Left ventricle myocardium inferior (tissue), 1 donor: ENCODE data around the gene MLLT6. TPM values are rescaled to one million over a fixed set of nuclear protein-coding genes. Genes with fewer than 3 reads are reported as not detected.

Experiments
- DNase-seq: peaks from one replicate; pipeline ENCODE4 v3.0.0-alpha.2; 2020
- H3K27ac ChIP-seq: fragments of 200-600 bp; replicated peaks from 2 replicates; pipeline ENCODE4 v1.8.0; 2021
- H3K27me3 ChIP-seq: fragments of 200-600 bp; 2 replicates; pipeline ENCODE4 v1.8.0; 2021; ENCODE audit warnings: low read depth
- H3K36me3 ChIP-seq: fragments of 200-600 bp; 2 replicates; pipeline ENCODE4 v1.8.0; 2021
- H3K4me1 ChIP-seq: fragments of 200-600 bp; 2 replicates; pipeline ENCODE4 v1.8.0; 2021
- H3K4me3 ChIP-seq: fragments of 200-600 bp; 2 replicates; pipeline ENCODE4 v1.8.0; 2021; ENCODE audit warnings: mild to moderate bottlenecking, moderate library complexity
- H3K9me3 ChIP-seq: fragments of 200-600 bp; replicated peaks from 2 replicates; pipeline ENCODE4 v1.8.0; 2021
- intact Hi-C: fragments of 100-400 bp; cut with micrococcal nuclease; formaldehyde crosslinking; loops from one replicate; pipeline ENCODE4 v1.11.0; 2022
- total RNA-seq: library from RNA; stranded (reverse); fragmentation: NEBNext Ultra II Directional; extraction: Animal tissue kit (Norgen Biotek cat#: 25700); gene quantifications from one replicate; pipeline ENCODE4 v1.2.1, GENCODE V29; 2021
- TF ChIP-seq, protein P1 (sequence below): fragments of 200-600 bp; IDR thresholded peaks from 2 replicates; pipeline ENCODE4 v1.8.0; 2021; ENCODE audit warnings: antibody characterized with exemption, mild to moderate bottlenecking, borderline replicate concordance
- donor health status: DM: no; HTN: yes; CAD: no; lungs with severe emphysema.

The MLLT6 gene
- total RNA-seq, 1 donor from 2014 or later: 74.1 TPM

DNA sequence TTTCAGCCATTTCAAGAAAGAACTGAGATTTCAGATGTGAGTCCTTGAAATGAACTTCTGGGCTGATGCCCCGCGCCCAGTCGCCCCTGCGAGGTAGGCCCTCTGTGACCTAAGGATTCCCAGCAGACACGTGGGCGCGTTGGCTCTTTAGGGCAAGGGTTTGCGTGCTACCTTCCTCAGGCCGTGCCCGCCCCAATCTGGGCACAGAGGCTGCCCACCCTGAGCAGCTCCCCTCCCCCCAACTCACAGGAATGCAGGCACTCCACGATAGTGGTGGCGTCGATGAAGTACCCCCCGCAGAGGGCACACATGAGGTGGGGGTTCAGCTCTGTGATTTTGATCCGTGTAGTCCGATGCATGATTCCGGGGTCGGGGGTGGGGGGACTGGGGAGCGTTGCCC is 35.0 kb downstream of the MLLT6 start:
- intact Hi-C loops: no loop called here
- Histone ChIP-seq H3K27ac (no peak overlapping the region), H3K27me3 (no peaks in the 10 kb centered on the region), H3K4me1 (peaks cover 63% of the 10 kb centered on the region), H3K4me3 (no peak overlapping the region), H3K36me3 (peaks cover 45% of the 10 kb centered on the region), H3K9me3 (no peaks in the 10 kb centered on the region)
- TF ChIP-seq, protein P1, sequence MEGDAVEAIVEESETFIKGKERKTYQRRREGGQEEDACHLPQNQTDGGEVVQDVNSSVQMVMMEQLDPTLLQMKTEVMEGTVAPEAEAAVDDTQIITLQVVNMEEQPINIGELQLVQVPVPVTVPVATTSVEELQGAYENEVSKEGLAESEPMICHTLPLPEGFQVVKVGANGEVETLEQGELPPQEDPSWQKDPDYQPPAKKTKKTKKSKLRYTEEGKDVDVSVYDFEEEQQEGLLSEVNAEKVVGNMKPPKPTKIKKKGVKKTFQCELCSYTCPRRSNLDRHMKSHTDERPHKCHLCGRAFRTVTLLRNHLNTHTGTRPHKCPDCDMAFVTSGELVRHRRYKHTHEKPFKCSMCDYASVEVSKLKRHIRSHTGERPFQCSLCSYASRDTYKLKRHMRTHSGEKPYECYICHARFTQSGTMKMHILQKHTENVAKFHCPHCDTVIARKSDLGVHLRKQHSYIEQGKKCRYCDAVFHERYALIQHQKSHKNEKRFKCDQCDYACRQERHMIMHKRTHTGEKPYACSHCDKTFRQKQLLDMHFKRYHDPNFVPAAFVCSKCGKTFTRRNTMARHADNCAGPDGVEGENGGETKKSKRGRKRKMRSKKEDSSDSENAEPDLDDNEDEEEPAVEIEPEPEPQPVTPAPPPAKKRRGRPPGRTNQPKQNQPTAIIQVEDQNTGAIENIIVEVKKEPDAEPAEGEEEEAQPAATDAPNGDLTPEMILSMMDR: no peak
- DNase-seq: no peak

DNA sequence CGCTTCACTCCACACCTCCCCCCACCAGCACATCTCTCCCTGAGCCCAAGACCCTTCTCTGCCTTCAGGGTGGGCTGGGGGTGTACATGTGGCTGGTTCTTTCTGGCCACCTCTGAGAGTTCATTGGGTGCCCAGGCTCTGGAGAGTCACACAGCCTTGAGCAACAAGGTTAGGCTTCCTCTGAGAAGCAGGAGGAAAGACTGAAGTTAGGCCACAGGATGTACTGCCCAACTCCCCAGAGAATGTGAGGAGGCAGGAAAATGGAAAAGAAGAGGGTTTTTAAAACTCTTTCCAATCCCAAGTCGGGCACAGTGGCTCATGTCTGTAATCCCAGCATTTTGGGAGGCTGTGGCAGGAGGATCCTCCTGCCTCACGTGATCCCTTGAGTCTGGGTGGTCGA is 35.7 kb downstream of the MLLT6 start:
- Histone ChIP-seq H3K36me3 (peaks cover 39% of the 10 kb centered on the region), H3K4me1 (peaks cover 63% of the 10 kb centered on the region), H3K4me3 (no peak overlapping the region), H3K27ac (peak overlapping the region; percentile 87), H3K9me3 (no peaks in the 10 kb centered on the region), H3K27me3 (no peaks in the 10 kb centered on the region)
- TF ChIP-seq, protein P1: no peak
- intact Hi-C loops: no loop called here
- DNase-seq: no peak

DNA sequence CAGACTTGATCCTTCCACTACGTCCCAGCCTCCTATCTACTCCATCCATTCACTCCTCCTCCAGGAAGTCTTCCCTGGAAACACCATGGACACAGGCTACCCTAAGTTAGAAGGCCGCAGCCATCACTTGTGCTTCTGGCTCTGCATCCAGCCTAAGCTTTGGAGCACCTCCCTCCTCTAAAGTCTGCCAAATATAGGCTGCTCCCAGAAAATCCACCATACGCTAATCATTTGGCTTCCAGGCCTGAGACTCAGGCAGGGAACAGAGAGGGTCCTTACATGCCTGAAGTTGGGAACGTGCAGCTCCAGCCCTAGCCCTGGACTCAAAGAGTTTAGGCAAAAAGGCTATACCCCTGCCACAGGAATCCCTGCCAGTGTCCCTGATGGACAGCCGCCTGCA is 36.4 kb downstream of the MLLT6 start:
- intact Hi-C loops: no loop called here
- peaks cover 33% of the 10 kb centered on the region for H3K36me3 ChIP-seq

GRCh38 chr17:38741921-38742410 is 36.9 kb downstream of the MLLT6 start:
- TF ChIP-seq, protein P1: no peak
- H3K4me3 ChIP-seq: peak overlapping the region; percentile 24
- intact Hi-C loops: no loop called here
- H3K9me3 ChIP-seq: no peaks in the 10 kb centered on the region
- H3K4me1 ChIP-seq: peaks cover 70% of the 10 kb centered on the region
- peak; percentile 62 for DNase-seq
- no peaks in the 10 kb centered on the region for H3K27me3 ChIP-seq
- peaks cover 29% of the 10 kb centered on the region for H3K36me3 ChIP-seq
- H3K27ac ChIP-seq: peak overlapping the region; percentile 87

More for the DNA sequence above, 36.4 kb downstream of the MLLT6 start:
- no peaks in the 10 kb centered on the region for H3K27me3 ChIP-seq
- H3K27ac ChIP-seq: peak overlapping the region; percentile 87
- TF ChIP-seq, protein P1: no peak
- no peak for DNase-seq
- no peaks in the 10 kb centered on the region for H3K9me3 ChIP-seq
- H3K4me3 ChIP-seq: no peak overlapping the region
- peaks cover 65% of the 10 kb centered on the region for H3K4me1 ChIP-seq

DNA sequence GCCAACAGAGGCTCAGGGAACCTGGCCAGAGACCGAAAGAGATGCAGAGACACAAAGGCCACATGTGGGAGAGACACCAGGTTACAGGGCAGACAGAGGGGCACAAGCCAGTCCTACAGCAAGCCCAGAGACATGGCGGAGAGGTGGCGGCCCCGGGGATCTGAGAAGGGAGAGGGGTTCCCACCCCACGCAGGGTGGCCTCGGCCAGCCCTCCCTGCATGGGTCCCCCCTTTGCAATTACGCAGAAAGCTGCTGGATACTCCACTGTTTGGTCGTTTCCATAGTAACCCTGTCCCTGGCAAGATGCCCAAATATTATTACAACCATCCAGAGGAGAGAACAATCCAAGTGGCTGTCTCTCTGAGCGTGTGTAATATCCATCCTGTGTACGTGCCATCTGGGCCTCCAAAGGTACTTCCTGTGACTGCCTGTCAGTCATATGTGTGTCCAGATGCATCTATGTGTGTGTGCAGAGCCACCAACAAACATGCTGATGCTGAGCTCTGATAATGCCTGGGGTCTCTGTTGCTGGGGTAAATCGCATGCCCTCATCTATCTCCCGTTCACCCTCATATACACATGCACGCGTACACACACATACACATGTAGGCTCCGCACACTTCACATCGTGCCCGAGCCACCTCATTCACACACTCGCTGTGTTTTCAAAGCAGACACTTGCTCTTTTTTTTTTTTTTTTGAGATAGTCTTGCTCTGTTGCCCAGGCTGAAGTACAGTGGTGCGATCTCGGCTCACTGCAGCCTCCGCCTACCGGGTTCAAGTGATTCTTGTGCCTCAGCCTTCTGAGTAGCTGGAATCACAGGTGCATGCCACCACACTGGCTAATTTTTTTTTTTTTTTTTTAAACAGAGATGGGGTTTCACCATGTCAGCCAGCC is 37.6 kb downstream of the MLLT6 start:
- intact Hi-C loops: no loop called here
- H3K4me1 ChIP-seq: peaks cover 77% of the 10 kb centered on the region

More for the DNA sequence above, 37.6 kb downstream of the MLLT6 start:
- DNase-seq: no peak
- Histone ChIP-seq H3K27ac (peak overlapping the region; percentile 87), H3K9me3 (no peaks in the 10 kb centered on the region), H3K36me3 (peaks cover 24% of the 10 kb centered on the region), H3K27me3 (no peaks in the 10 kb centered on the region), H3K4me3 (peak overlapping the region; percentile 24)
- TF ChIP-seq, protein P1: no peak
